SK-N-SH treated with all-trans-retinoic acid at 6 μM for 48 hours (cell line): Measurements from ENCODE around the gene PRR36.

ENCODE experiments used
- GLIS3 ChIP-seq: fragments of 250-450 bp; sonication (Bioruptor Pico); IDR thresholded peaks from 2 replicates; pipeline ENCODE4 v1.5.0; 2020; ENCODE audit warnings: mild to moderate bottlenecking, moderate library complexity
- ISL1 ChIP-seq: fragments of 250-450 bp; sonication (Bioruptor Pico); IDR thresholded peaks from 2 replicates; pipeline ENCODE4 v2.1.2; 2022; ENCODE audit warnings: mild to moderate bottlenecking, moderate library complexity
- OSR1 ChIP-seq: fragments of 250-450 bp; sonication (Bioruptor Pico); IDR thresholded peaks from 2 replicates; pipeline ENCODE4 v1.8.0; 2022; ENCODE audit warnings: moderate library complexity, mild to moderate bottlenecking, inconsistent platforms
- TF ChIP-seq, protein P1 (sequence below): fragments of 250-450 bp; sonication (Bioruptor Pico); IDR thresholded peaks from 2 replicates; pipeline ENCODE4 v1.8.0; 2020; ENCODE audit warnings: mild to moderate bottlenecking, moderate library complexity, borderline replicate concordance

DNA sequence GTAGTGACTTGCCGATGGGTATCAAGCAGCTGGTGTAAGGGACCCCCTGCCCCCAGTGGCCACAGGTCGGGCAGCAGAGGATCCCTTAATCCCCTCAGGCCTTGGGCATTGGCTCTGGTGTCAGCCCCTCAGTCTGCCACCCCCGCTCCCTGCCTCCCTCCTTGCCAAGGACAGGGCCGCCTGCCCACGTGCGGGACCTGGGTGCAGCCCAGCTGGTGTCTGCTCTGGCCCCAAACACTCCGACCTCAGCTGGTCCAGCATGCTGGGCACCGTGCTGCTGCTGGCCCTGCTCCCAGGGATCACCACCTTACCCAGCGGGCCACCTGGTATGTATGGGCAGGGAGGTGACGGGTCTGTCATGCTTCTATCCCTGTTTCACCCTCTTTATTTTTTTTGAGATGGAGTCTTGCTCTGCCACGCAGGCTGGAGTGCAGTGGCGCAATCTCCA is 40.4 kb upstream of the PRR36 start, which contains the start of gene TGFBR3L:
- TF ChIP-seq, protein P1, sequence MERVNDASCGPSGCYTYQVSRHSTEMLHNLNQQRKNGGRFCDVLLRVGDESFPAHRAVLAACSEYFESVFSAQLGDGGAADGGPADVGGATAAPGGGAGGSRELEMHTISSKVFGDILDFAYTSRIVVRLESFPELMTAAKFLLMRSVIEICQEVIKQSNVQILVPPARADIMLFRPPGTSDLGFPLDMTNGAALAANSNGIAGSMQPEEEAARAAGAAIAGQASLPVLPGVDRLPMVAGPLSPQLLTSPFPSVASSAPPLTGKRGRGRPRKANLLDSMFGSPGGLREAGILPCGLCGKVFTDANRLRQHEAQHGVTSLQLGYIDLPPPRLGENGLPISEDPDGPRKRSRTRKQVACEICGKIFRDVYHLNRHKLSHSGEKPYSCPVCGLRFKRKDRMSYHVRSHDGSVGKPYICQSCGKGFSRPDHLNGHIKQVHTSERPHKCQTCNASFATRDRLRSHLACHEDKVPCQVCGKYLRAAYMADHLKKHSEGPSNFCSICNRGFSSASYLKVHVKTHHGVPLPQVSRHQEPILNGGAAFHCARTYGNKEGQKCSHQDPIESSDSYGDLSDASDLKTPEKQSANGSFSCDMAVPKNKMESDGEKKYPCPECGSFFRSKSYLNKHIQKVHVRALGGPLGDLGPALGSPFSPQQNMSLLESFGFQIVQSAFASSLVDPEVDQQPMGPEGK, result no peak
- TF ChIP-seq OSR1 (CRISPR knock-in tag), result no peak
- TF ChIP-seq GLIS3, result no peak
- TF ChIP-seq ISL1 (CRISPR knock-in tag), result no peak
